WTC11 (cell line): Measurements from ENCODE around the gene ZC3H14. TPM values are rescaled to one million over a fixed set of nuclear protein-coding genes. Genes with fewer than 3 reads are reported as not detected.

Source experiments
- ATAC-seq: fragments of 200-7000 bp; cut with Tn5 transposase; 2 replicates; pipeline ENCODE4 v1.10.0; 2021; ENCODE audit warnings: mild to moderate bottlenecking, moderate library complexity
- CTCF ChIA-PET: fragments of 300-600 bp; sonication (Branson Sonifier 250); formaldehyde crosslinking; loops from one replicate; lab custom pipeline; 2021; ENCODE audit warnings: antibody characterized with exemption; lab: Charles Lee
- POLR2A ChIA-PET: fragments of 350-600 bp; sonication (Branson Sonifier 250); formaldehyde crosslinking; loops from one replicate; lab custom pipeline; 2021; ENCODE audit warnings: antibody characterized with exemption; lab: Charles Lee
- DNase-seq: peaks from one replicate; pipeline ENCODE4 v3.0.0; 2021; ENCODE audit warnings: low spot score
- H3K27ac Mint-ChIP-seq: 2 replicates; pipeline ENCODE4 v1.8.0; 2021; ENCODE audit warnings: mixed read lengths
- H3K27me3 Mint-ChIP-seq: 2 replicates; pipeline ENCODE4 v1.8.0; 2021; ENCODE audit warnings: low read depth, mild to moderate bottlenecking, moderate library complexity, mixed read lengths
- H3K36me3 Mint-ChIP-seq: 2 replicates; pipeline ENCODE4 v1.8.0; 2021; ENCODE audit warnings: mixed read lengths
- H3K4me1 Mint-ChIP-seq: 2 replicates; pipeline ENCODE4 v1.8.0; 2022; ENCODE audit warnings: mixed read lengths
- H3K4me3 Mint-ChIP-seq: 2 replicates; pipeline ENCODE4 v1.8.0; 2021; ENCODE audit warnings: mild to moderate bottlenecking, moderate library complexity, mixed read lengths
- H3K9me3 Mint-ChIP-seq: 2 replicates; pipeline ENCODE4 v1.8.0; 2021; ENCODE audit warnings: mixed read lengths
- ATF1 ChIP-seq: sonication (generic); formaldehyde crosslinking; IDR thresholded peaks from 2 replicates; pipeline ENCODE4 v1.8.1; 2023; ENCODE audit warnings: mild to moderate bottlenecking, moderate library complexity, missing genetic modification reagents
- EMX1 ChIP-seq: fragments of 250-450 bp; sonication (Bioruptor Pico); IDR thresholded peaks from 2 replicates; pipeline ENCODE4 v1.8.0; 2021; ENCODE audit warnings: mild to moderate bottlenecking
- FOXJ3 ChIP-seq: sonication (generic); formaldehyde crosslinking; IDR thresholded peaks from 2 replicates; pipeline ENCODE4 v1.9.0; 2021; ENCODE audit warnings: missing genetic modification reagents, mild to moderate bottlenecking, borderline replicate concordance
- FOXK1 ChIP-seq: sonication (generic); formaldehyde crosslinking; IDR thresholded peaks from 2 replicates; pipeline ENCODE4 v1.8.0; 2022; ENCODE audit warnings: mild to moderate bottlenecking, moderate library complexity, missing genetic modification reagents
- IRF2 ChIP-seq: sonication (generic); formaldehyde crosslinking; IDR thresholded peaks from 2 replicates; pipeline ENCODE4 v1.8.0; 2022; ENCODE audit warnings: low read depth, missing genetic modification reagents, borderline replicate concordance
- KAT7 ChIP-seq: sonication (generic); formaldehyde crosslinking; IDR thresholded peaks from 2 replicates; pipeline ENCODE4 v1.8.1; 2023; ENCODE audit warnings: missing genetic modification reagents, mild to moderate bottlenecking, borderline replicate concordance
- NFATC4 ChIP-seq: fragments of 250-450 bp; sonication (Bioruptor Pico); IDR thresholded peaks from 2 replicates; pipeline ENCODE4 v1.9.0; 2021; ENCODE audit warnings: mild to moderate bottlenecking
- NFE2L1 ChIP-seq: sonication (generic); formaldehyde crosslinking; IDR thresholded peaks from 2 replicates; pipeline ENCODE4 v1.8.1; 2023; ENCODE audit warnings: missing genetic modification reagents
- NR3C1 ChIP-seq: sonication (generic); formaldehyde crosslinking; conservative IDR thresholded peaks from 2 replicates; pipeline ENCODE4 v1.8.1; 2023; ENCODE audit warnings: low read depth, mild to moderate bottlenecking, missing genetic modification reagents
- OVOL2 ChIP-seq: fragments of 250-450 bp; sonication (Bioruptor Pico); IDR thresholded peaks from 2 replicates; pipeline ENCODE4 v1.9.0; 2021; ENCODE audit warnings: mild to moderate bottlenecking, borderline replicate concordance
- SOX15 ChIP-seq: fragments of 250-450 bp; sonication (Bioruptor Pico); IDR thresholded peaks from 2 replicates; pipeline ENCODE4 v1.9.0; 2021; ENCODE audit warnings: mild to moderate bottlenecking
- TCF7 ChIP-seq: sonication (generic); formaldehyde crosslinking; IDR thresholded peaks from 2 replicates; pipeline ENCODE4 v1.8.0; 2022; ENCODE audit warnings: mild to moderate bottlenecking, low read depth, missing genetic modification reagents, moderate library complexity
- USF1 ChIP-seq: sonication (generic); formaldehyde crosslinking; IDR thresholded peaks from 2 replicates; pipeline ENCODE4 v1.8.0; 2022; ENCODE audit warnings: mild to moderate bottlenecking, missing genetic modification reagents
- USF2 ChIP-seq: sonication (generic); formaldehyde crosslinking; IDR thresholded peaks from 2 replicates; pipeline ENCODE4 v1.8.1; 2023; ENCODE audit warnings: mild to moderate bottlenecking, missing genetic modification reagents, moderate library complexity
- ZNF416 ChIP-seq: fragments of 250-450 bp; sonication (Bioruptor Pico); IDR thresholded peaks from 2 replicates; pipeline ENCODE4 v1.9.0; 2021; ENCODE audit warnings: mild to moderate bottlenecking, inconsistent platforms
- ZNF425 ChIP-seq: fragments of 250-450 bp; sonication (Bioruptor Pico); conservative IDR thresholded peaks from 2 replicates; pipeline ENCODE4 v1.9.0; 2021; ENCODE audit warnings: mild to moderate bottlenecking
- ZNF671 ChIP-seq: fragments of 250-450 bp; sonication (Bioruptor Pico); IDR thresholded peaks from 2 replicates; pipeline ENCODE4 v1.8.0; 2021; ENCODE audit warnings: mild to moderate bottlenecking
- total RNA-seq: library from RNA; stranded (reverse); gene quantifications from 3 replicates; pipeline ENCODE4 v1.2.3, GENCODE V29; 2021
- TF ChIP-seq, protein P1 (sequence below): sonication (generic); formaldehyde crosslinking; IDR thresholded peaks from 2 replicates; pipeline ENCODE4 v1.8.1; 2022; ENCODE audit warnings: low read depth, mild to moderate bottlenecking, moderate library complexity, missing genetic modification reagents, borderline replicate concordance
- TF ChIP-seq, protein P2 (sequence below): sonication (generic); formaldehyde crosslinking; IDR thresholded peaks from 2 replicates; pipeline ENCODE4 v1.8.1; 2023; ENCODE audit warnings: mild to moderate bottlenecking, missing genetic modification reagents, borderline replicate concordance
- TF ChIP-seq, protein P3 (sequence below): sonication (generic); formaldehyde crosslinking; conservative IDR thresholded peaks from 2 replicates; pipeline ENCODE4 v1.8.1; 2022; ENCODE audit warnings: mild to moderate bottlenecking, missing genetic modification reagents
- TF ChIP-seq, protein P4 (sequence below): fragments of 250-450 bp; sonication (Bioruptor Pico); IDR thresholded peaks from 2 replicates; pipeline ENCODE4 v1.9.0; 2021; ENCODE audit warnings: mild to moderate bottlenecking
- TF ChIP-seq, protein P5 (sequence below): sonication (generic); formaldehyde crosslinking; IDR thresholded peaks from 2 replicates; pipeline ENCODE4 v1.8.1; 2022; ENCODE audit warnings: low read depth, missing genetic modification reagents, borderline replicate concordance

Gene ZC3H14
- total RNA-seq, 1 experiment from 2014 or later: 64.9 TPM

- TF ChIP-seq, protein P1, sequence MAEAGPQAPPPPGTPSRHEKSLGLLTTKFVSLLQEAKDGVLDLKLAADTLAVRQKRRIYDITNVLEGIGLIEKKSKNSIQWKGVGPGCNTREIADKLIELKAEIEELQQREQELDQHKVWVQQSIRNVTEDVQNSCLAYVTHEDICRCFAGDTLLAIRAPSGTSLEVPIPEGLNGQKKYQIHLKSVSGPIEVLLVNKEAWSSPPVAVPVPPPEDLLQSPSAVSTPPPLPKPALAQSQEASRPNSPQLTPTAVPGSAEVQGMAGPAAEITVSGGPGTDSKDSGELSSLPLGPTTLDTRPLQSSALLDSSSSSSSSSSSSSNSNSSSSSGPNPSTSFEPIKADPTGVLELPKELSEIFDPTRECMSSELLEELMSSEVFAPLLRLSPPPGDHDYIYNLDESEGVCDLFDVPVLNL: no peak
- no peak for TF ChIP-seq USF1
- no peak for TF ChIP-seq ATF1 (CRISPR knock-in tag)
- no peak for TF ChIP-seq SOX15 (CRISPR knock-in tag)
- no peak for TF ChIP-seq FOXK1 (CRISPR knock-in tag)
- TF ChIP-seq, protein P2, sequence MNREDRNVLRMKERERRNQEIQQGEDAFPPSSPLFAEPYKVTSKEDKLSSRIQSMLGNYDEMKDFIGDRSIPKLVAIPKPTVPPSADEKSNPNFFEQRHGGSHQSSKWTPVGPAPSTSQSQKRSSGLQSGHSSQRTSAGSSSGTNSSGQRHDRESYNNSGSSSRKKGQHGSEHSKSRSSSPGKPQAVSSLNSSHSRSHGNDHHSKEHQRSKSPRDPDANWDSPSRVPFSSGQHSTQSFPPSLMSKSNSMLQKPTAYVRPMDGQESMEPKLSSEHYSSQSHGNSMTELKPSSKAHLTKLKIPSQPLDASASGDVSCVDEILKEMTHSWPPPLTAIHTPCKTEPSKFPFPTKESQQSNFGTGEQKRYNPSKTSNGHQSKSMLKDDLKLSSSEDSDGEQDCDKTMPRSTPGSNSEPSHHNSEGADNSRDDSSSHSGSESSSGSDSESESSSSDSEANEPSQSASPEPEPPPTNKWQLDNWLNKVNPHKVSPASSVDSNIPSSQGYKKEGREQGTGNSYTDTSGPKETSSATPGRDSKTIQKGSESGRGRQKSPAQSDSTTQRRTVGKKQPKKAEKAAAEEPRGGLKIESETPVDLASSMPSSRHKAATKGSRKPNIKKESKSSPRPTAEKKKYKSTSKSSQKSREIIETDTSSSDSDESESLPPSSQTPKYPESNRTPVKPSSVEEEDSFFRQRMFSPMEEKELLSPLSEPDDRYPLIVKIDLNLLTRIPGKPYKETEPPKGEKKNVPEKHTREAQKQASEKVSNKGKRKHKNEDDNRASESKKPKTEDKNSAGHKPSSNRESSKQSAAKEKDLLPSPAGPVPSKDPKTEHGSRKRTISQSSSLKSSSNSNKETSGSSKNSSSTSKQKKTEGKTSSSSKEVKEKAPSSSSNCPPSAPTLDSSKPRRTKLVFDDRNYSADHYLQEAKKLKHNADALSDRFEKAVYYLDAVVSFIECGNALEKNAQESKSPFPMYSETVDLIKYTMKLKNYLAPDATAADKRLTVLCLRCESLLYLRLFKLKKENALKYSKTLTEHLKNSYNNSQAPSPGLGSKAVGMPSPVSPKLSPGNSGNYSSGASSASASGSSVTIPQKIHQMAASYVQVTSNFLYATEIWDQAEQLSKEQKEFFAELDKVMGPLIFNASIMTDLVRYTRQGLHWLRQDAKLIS (CRISPR knock-in tag): no peak
- no peak for TF ChIP-seq NFATC4
These were observed 41.4 kb downstream of the ZC3H14 start (continued) for GRCh38 chr14:88604212-88604611.

DNA sequence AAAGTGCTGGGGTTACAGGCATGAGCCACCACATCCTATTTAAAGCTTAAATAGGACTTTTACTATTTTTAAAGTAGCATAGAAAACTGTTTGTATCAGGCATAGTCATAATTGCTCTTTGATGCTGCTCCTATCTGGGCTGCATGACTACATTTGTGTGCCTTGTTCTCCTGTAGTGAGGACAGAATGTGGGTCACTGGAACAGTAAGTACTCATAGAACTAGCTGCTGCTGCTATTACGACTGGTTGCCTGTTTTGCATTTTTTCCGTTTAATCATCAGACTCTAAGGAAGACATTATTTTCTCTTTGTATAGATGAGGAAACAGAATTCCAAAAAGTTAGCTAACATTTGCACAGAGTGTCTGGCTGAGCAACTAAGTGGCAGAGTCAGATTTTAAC, 42.8 kb downstream of the ZC3H14 start:
- Mint-ChIP-seq H3K4me3 (no peak overlapping the region), H3K4me1 (peaks cover 10% of the 10 kb centered on the region; the same call in 1 of the 2 replicates), H3K36me3 (peaks cover 83% of the 10 kb centered on the region), H3K27me3 (no peaks in the 10 kb centered on the region), H3K27ac (no peak overlapping the region; the same call in 1 of the 2 replicates), H3K9me3 (peaks cover 5% of the 10 kb centered on the region; the same call in 1 of the 2 replicates)
- ATAC-seq: no peak
- CTCF ChIA-PET: no interaction called here
- POLR2A ChIA-PET: no interaction called here
- DNase-seq: no peak
- no peak for TF ChIP-seq ZNF425 (CRISPR knock-in tag)
- no peak for TF ChIP-seq NR3C1 (CRISPR knock-in tag)
- no peak for TF ChIP-seq KAT7 (CRISPR knock-in tag)
- TF ChIP-seq ZNF671 (CRISPR knock-in tag): no peak
- TF ChIP-seq, protein P3, sequence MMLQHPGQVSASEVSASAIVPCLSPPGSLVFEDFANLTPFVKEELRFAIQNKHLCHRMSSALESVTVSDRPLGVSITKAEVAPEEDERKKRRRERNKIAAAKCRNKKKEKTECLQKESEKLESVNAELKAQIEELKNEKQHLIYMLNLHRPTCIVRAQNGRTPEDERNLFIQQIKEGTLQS (CRISPR knock-in tag): no peak
- TF ChIP-seq, protein P4, sequence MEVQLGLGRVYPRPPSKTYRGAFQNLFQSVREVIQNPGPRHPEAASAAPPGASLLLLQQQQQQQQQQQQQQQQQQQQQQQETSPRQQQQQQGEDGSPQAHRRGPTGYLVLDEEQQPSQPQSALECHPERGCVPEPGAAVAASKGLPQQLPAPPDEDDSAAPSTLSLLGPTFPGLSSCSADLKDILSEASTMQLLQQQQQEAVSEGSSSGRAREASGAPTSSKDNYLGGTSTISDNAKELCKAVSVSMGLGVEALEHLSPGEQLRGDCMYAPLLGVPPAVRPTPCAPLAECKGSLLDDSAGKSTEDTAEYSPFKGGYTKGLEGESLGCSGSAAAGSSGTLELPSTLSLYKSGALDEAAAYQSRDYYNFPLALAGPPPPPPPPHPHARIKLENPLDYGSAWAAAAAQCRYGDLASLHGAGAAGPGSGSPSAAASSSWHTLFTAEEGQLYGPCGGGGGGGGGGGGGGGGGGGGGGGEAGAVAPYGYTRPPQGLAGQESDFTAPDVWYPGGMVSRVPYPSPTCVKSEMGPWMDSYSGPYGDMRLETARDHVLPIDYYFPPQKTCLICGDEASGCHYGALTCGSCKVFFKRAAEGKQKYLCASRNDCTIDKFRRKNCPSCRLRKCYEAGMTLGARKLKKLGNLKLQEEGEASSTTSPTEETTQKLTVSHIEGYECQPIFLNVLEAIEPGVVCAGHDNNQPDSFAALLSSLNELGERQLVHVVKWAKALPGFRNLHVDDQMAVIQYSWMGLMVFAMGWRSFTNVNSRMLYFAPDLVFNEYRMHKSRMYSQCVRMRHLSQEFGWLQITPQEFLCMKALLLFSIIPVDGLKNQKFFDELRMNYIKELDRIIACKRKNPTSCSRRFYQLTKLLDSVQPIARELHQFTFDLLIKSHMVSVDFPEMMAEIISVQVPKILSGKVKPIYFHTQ (CRISPR knock-in tag): no peak
- TF ChIP-seq FOXJ3 (CRISPR knock-in tag): no peak
- no peak for TF ChIP-seq OVOL2 (CRISPR knock-in tag)
- TF ChIP-seq USF2: no peak
- TF ChIP-seq NFE2L1: no peak
- TF ChIP-seq EMX1: no peak
- no peak for TF ChIP-seq ZNF416 (CRISPR knock-in tag)
- TF ChIP-seq TCF7 (CRISPR knock-in tag): no peak
- TF ChIP-seq IRF2: no peak
- TF ChIP-seq, protein P5, sequence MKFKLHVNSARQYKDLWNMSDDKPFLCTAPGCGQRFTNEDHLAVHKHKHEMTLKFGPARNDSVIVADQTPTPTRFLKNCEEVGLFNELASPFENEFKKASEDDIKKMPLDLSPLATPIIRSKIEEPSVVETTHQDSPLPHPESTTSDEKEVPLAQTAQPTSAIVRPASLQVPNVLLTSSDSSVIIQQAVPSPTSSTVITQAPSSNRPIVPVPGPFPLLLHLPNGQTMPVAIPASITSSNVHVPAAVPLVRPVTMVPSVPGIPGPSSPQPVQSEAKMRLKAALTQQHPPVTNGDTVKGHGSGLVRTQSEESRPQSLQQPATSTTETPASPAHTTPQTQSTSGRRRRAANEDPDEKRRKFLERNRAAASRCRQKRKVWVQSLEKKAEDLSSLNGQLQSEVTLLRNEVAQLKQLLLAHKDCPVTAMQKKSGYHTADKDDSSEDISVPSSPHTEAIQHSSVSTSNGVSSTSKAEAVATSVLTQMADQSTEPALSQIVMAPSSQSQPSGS: no peak
